CD4-positive, alpha-beta T cell treated with Interleukin-12 subunit alpha and Interleukin-12 subunit beta, for 1 hour (primary cell): Measurements from ENCODE around the gene OR2H1.
"Not testable (repeated sequence)": the region's sequence is repeated elsewhere in the genome, so short reads cannot be mapped to it uniquely, and the experiment has no call there.

Experiments
- DNase-seq: peaks from one replicate; pipeline ENCODE4 v3.0.0-alpha.2; 2020

The OR2H1 gene

DNA sequence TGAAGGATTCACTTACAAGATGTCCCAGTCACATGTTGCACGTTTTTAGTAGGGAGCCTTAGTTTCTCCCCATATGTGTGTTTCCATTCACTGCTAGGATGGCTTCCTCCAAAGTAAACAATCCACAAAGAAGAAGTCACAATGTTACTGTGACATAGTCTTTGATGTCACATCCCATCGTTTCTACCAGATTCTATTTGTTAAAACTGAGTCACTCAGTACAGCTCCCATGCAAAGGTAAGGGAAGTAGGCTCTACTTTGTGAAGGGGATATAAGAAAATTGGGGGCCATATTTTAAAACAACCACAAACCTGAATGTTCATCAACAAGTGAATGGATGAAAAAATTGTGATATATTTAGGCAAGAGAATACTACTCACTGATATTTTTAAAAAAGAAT lies at the start of gene OR2H1, which contains the start of gene OR11A1:
TSS of gene OR2H1 (plus strand) at position 185 of the 400 bp plus-strand sequence. CDS start 4,615 bp downstream, outside the sequence.
TSS of gene OR11A1 (minus strand) at position 101 of the 400 bp plus-strand sequence. CDS start 29,430 bp downstream, outside the sequence.
- no peak for DNase-seq

DNA sequence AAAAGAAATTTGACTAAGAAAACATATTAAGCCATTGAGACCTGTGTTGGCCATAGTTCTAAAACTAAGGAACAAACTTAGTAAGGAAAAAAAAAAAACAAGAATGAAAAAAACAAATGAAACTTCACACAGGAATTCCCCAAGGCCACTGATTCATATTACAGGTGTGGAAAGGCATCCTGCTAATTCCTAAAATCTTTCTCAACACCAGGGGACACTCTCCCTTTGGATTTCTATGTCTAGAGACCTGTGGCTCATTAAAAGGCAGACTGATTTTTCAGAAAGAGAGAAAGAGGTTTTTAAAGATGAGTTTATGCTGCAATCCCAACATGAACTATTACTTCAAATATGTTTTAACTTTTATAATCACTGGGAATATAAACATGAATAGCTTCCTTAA lies 42.4 kb upstream of the OR2H1 start, which contains the start of gene OR12D1:
TSS of gene OR12D1 (plus strand) at position 341 of the 400 bp plus-strand sequence.
- DNase-seq: no peak

DNA sequence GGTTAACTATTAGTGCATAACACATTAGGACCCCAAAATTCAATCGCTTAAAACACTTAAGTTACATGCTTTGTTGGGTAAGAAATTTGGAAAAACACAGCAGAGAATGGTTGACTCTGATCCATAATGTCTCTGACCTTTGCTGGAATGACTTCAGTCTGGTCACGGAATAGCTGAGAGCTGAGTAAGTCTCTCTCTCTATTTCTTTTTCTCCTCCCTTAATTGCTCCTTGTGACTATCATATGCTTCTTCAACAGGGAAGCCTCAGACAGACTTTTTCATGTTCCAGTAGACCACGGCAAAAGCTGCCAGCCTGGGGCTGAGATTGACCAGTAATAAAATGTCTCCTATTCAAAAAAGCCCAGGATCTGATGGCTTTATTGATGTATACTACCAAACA lies 37.4 kb upstream of the OR2H1 start:
- no peak for DNase-seq

DNA sequence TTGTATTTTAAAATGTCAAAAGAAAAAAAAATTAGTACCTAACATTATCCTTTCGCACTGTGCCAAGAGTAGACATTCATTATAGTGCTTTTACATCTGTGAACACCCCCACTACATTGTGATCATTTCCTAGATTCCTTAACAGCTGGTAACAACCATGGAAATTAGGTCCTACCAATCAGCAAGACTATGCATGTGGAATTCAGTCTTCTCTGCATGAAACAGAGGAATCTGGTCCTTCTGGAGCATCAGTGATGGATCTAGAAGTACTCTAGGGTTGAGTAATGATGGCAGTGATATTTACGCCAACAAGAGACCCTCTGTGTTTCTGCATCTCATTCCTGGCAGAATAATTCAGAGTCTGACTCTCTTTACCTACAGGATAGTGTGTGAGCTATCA lies 32.8 kb upstream of the OR2H1 start:
- DNase-seq: no peak

DNA sequence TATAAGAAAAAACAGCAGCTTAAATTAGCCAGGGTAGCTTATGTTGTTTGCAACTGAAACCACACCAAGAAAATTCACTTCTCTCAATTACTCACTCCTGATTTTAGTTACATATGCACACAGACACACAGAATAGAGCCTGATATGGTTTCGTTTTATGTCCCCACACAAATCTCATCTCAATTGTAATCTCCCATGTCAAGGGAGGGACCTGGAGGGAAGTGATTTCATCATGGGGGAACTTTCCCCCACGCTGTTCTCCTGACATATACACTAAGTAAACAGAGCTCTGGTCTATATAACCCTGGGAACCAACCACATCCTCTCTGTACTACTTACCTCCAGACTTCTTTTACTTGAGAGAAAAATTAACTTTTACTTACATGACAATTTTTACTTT lies 32.4 kb upstream of the OR2H1 start:
- DNase-seq: no peak

DNA sequence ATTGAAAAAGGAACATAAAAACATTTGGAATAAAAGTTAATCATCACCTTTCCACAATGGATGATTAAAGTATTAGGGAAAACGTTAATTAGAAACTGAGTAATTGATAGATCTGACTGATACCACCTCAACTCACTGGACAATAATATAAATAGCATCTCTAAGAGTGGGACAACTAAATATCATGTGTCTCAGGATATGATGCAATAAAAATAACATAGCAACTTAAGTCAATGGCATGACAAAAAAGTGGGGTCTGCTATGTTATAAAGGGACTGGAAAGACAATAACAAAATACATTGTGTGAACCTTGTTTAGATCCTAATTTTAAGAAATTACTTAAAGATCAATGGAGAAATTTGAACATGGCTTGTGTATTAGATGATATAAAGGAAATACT lies 31.9 kb upstream of the OR2H1 start:
- no peak for DNase-seq

DNA sequence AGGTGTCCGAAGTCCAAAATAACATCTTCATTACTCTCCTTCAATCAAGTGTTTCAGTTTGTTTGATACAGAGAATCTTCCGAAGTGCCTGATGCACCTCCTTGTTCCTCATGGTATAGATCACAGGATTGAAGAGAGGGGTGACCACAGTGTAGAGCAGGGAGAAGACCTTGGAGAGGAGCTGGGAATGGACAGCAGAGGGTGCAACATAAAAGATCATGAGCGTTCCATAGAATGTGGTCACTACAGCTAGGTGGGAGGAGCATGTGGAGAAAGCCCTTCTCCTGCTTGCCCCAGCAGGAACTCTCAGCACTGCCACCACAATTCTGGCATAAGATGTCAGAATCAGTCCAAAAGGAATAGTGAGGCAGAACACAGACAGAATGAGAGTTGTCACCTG lies 30.3 kb upstream of the OR2H1 start:
- no peak for DNase-seq

DNA sequence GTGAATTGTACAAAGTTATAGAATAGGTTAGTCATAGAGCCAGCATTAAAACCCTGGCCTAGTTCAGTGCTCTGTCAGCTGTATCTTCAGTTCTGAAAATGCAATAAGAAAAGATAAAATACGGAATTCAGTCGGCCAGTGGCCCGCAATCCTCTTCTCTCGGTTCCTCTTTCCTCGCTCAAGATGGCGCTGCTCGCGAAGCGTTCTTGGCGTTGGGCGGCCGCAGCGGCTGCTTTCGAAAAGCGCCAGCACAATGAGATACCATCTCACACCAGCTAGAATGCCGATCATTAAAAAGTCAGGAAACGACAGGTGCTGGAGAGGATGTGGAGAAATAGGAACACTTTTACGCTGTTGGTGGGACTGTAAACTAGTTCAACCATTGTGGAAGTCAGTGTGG lies 20.2 kb upstream of the OR2H1 start:
- not testable (repeated sequence) for DNase-seq

DNA sequence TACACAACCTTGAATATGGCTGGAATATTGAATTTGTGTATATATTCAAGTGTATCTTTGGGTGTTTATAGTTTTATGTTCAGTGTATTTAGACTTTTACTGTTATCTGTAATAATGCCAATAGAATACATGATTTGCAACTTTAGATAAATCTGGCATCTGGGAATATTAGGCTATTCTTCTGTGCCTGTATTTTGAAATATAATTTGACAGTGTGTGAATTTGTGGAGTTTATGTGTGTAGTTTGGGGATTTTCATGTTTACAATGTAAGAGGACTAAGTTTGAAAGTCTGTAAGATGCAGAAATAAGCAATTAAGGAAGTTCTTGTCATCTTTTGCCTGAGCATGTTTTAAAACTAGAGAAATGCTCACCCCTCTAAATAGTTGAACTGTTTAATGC lies 17.9 kb upstream of the OR2H1 start, which contains the start of gene OR10C1:
TSS of gene OR10C1 (plus strand) at position 301 of the 400 bp plus-strand sequence. CDS start 710 bp downstream, outside the sequence.
- DNase-seq: no peak

DNA sequence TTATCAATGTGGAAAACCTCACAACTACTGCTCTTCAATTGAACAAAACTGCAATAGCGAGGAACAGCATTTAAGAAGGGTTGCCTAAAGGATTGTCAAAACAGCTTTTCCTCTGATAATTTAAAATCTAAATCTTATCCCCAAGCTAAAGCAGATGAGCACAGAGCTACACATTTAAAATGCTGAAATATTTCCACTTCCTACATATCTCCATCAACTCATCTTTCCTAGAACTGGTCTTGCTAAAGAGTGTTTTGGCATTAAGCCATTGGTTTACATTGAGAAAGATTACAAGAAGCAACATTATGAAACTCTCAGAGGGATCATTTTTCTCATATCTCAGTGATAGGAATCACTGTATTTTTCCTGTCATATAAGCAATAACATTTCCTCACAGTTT lies 14.2 kb upstream of the OR2H1 start:
- no peak for DNase-seq

DNA sequence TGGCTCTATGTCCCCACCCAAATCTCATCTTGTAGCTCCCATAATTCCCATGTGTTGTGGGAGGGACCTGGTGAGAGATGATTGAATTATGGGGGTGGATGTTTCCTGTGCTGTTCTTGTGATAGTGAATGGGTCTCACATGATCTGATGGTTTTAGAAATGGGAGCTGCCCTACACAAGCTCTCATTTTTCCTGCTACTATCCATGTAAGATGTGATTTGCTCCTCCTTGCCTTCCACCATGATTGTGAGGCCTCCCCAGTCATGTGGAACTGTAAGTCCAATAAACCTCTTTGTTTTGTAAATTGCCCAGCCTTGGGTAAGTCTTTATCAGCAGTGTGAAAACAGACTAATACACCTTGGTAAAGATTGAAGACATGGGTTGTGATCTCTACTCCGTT lies 12.9 kb upstream of the OR2H1 start:
- DNase-seq: not testable (repeated sequence)

DNA sequence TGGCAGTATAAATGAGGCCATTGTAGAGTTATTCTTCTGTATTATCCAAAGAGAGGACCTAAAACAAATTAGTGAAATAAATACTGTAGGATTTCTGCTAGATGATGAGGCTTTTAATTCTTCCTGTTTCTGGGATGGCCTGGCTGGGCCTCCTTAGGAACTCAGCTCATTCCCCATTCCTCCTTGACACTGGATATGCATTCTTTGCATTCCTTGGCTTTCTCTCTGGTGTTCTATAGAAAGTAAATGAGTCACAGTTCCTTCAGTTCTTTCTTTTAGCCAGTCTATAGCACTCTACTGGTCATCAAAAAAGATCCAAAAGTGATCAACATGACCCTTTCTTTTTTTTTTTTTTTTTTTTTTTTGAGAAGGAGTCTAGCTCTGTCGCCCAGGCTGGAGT lies 9.3 kb upstream of the OR2H1 start:
- no peak for DNase-seq

DNA sequence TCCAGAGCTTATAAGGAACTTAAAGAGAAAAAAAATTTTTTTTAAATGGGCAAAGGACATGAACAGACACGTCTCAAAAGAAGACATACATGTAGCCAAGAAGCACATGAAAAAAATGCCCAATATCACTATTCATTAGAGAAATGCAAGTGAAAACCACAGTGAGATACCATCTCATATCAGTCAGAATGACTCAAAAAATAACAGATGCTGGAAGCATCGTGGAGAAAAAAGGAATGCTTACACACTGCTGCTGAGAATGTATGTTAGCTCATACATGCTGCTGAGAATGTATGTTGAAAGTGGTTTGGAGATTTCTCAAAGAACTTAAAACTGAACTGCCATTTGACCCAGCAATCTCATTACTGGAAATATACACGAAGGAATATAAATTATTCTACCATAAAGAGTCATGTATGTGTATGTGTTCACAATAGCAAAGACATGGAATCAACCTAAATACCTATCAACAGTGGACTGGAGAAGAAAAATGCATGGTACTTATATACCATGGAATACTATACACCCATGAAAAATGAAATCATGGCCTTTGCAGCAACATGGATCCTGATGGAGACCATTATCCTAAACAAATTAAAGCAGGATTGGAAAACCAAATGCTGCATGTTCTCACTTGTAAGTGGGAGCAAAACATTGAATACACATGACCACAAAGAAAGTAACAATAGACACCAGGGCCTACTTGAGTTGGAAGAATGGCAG lies 5.3 kb upstream of the OR2H1 start:
- DNase-seq: no peak

DNA sequence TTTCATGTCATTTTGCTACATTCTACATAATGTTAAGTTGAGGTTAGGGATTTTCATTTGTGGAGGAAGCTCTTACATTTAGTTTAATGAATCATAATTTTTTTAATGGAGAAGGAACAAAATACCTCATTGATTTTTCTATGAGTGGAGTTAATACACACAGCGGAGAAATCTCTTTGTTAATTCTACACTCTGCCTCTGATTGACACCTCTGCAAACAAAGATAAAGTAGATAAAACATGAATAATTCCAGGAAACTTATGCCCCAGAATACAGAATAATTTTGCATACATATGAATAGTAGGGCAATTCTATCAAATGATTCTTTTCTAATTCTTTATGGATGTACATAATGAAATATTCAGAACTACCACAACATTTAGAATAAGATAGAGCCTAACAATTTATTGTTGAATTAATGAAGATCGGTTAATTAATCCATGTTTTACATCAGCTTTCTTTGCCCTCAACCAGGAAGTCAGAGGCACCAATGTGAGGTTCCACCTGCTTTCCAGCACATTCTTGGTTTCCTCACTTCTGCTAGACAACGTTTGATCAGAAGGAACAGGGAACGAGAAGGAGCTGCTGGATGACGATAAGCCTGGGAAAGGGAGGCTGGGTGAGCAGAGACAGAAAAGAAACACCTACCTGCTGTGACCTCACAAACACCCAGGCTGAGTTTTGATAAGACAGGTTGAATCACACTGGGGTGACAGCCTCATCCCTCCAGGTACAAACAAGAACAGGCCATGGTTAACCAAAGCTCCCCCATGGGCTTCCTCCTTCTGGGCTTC lies 4.3 kb downstream of the OR2H1 start:
- DNase-seq: no peak

DNA sequence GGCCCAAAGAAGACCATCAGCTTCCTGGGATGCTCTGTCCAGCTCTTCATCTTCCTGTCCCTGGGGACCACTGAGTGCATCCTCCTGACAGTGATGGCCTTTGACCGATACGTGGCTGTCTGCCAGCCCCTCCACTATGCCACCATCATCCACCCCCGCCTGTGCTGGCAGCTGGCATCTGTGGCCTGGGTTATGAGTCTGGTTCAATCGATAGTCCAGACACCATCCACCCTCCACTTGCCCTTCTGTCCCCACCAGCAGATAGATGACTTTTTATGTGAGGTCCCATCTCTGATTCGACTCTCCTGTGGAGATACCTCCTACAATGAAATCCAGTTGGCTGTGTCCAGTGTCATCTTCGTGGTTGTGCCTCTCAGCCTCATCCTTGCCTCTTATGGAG lies 5.1 kb downstream of the OR2H1 start:
- DNase-seq: no peak

DNA sequence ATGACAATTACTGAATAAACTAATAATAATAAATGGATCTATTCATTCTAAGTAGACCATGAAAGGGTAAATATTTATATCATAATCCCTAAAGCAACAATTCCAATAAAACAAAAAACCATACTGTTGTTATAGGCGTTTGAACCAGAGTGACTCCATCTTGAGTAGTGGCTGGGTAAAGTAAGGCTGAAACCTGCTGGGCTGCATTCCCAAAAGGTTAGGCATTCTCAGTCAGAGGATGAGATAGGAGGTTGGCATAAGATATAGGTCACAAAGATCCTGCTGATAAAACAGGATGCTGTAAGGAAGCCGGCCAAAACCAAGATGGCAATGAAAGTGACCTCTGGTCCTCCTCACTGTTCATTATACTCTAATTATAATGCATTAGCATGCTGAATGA lies 8.3 kb downstream of the OR2H1 start:
- DNase-seq: no peak

DNA sequence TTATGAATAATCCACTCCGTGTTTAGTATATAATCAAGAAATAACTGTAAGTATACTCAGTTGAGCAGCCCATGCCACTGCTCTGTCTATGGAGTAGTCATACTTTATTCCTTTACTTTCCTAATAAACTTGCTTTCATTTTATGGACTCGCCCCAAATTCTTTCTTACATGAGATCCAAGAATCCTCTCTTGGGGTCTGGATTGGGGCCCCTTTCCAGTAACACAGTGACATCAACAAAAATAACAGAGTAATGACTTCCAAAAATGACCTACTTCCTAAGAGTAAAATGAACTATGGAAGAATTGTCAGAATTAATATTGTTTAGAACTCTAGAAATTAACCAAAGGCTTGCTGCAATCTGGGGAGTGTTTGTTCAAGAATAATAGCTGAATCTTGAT lies 8.8 kb downstream of the OR2H1 start:
- no peak for DNase-seq

DNA sequence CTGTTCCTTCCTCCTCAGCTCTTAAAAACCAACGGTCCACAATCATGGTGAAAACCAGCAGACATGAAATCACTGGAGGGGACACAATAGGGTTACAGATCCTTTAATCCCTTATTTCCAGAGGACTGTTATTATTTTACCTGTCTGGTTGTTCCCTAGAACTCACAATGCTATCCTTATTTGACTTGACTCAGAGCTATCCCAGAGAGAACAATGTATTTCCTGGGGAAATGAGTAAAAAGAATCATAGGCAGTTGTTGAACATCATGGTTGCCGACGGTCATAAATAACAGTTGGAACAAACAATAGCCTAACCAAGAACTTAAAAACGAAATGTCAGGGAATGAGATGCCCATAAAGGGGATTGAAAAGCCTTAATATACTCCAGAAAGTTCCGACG lies 9.3 kb downstream of the OR2H1 start:
- no peak for DNase-seq

DNA sequence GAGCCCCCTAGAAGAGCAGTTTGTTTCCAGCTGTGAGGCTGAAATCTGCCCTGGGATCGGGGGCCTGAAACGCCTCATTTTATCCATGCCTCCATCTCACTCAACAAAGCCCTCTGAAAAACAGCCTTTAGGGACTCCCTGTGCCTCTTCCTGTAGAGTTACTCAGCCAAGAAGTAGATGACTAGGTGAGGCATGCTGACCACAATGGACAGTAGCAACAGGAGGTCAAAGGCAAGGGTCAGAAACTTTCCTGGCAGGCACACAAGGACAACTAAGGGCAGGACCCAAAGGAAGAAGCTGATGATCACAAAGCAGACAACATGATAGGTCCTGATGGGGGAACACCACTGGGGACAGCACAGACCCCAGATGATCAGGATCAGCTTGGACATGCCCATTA lies 18.0 kb downstream of the OR2H1 start:
- no peak for DNase-seq

DNA sequence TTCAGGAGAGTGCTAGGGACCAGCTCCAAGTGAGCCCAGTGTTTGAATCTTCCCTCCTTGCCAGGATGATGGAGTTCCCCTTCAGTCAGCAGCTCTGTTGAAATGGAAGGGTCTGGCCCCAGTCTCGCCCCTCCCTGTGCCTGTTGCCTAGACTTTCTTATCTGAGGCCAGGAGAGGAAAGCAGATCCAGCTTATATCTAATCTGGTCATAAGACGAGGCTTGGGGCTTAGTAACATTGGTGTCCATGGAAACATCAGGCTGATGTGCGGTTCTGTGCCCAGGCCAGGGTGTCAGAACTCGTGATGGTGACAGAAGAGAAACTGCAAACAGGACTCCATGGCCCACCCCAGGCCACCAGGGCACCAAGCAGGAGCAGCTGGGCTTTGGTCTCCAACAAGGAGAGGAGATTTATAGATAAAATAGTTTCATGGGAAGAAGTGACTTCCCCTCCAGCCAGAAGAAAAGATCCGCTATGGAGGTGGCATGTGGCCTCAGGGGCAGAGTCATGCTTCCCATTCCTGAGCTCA lies 21.0 kb downstream of the OR2H1 start:
- no peak for DNase-seq

DNA sequence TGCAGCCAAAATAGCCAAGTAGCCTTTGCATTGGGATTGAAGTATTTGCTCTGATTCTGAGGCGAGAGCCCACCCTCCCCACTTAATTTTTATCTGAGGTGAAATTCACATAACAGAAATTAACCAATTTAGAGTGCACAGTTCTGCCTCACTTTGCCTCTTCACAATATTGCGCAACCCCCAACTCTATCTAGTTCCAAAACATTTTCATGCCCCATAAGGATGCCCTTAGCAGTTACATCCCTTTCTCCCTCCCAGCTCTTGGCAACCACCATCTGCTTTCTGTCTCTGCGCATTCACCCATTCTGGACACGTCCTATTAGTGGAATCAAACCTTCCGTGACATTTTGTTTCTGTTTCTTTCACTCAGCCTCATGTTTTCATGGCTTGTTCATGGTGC lies 21.8 kb downstream of the OR2H1 start:
- no peak for DNase-seq

DNA sequence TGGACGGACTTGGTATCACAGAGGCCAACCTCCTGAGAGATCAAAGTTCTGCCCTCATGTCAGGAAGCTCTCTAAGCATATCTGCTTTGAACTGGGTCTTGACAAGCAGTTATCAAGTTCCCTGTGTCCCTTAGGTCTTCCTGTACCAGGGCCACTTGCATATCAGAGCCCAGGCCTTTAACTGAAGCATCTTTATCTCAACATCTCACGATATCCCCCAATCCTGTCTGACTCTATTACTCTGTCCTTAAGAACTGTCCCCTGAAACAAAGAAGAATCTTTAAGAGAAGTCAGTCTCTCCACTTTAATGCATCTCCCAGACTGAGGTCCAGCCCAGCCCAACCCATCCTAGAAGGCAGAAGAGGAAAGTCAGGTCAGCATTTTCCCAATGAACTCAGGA lies 22.6 kb downstream of the OR2H1 start:
- no peak for DNase-seq

DNA sequence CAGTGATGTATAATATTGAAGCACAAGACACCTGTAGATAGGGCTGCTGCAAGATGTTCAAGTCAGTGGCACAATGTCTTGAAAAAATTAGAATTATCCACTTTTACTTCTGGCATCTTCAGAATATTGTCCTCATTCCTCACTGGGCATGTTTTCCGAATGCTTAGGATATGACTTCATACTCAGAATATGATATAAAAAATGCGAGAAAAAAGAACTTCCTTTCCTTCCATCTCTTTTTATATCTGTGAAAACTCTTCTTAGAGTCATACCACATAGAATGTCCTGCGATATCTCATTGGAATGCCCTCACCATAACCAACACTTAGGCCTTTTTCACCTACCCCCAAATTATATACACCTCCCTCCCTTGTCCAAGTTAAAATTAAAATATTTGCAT lies 26.2 kb downstream of the OR2H1 start:
- no peak for DNase-seq

DNA sequence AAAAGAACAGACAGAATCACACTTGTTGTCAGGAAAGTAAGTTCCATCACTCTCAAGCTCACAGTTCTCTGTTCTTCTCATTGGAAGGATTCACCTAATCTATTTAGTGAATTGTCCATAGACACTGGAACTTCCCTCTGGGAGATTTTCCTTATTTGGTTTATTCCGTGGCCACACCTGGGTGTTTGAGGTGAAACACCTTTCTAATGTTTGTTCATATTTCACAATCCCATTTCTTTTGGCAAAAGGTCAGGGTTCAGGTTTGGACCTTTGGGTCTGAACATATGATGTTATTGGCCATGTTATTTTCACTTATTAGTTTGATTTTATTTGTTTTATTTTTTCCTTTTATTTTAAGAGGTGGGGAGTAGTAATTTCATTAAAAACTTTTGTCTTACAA lies 26.8 kb downstream of the OR2H1 start:
- DNase-seq: no peak
